Stimulated activated CD4-positive, alpha-beta T cell treated with anti-CD3 and anti-CD28 coated beads, Interleukin-1b, Interleukin-23, amount 100 ng/mL, for 24 hours (primary cell): ENCODE data around the gene HAPSTR1.
"Not testable (repeated sequence)": the region's sequence is repeated elsewhere in the genome, so short reads cannot be mapped to it uniquely, and the experiment has no call there.

Source experiments
- DNase-seq, 4 experiments: peaks; one replicate each; pipeline ENCODE4 v3.0.0-alpha.2; 2020; ENCODE audit warnings: low read depth in 4 of 4, low spot score in 1 of 4

The HAPSTR1 gene, protein sequence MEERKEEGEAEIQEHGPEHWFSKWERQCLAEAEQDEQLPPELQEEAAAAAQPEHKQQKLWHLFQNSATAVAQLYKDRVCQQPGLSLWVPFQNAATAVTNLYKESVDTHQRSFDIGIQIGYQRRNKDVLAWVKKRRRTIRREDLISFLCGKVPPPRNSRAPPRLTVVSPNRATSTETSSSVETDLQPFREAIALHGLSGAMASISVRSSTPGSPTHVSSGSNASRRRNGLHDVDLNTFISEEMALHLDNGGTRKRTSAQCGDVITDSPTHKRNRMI

DNA sequence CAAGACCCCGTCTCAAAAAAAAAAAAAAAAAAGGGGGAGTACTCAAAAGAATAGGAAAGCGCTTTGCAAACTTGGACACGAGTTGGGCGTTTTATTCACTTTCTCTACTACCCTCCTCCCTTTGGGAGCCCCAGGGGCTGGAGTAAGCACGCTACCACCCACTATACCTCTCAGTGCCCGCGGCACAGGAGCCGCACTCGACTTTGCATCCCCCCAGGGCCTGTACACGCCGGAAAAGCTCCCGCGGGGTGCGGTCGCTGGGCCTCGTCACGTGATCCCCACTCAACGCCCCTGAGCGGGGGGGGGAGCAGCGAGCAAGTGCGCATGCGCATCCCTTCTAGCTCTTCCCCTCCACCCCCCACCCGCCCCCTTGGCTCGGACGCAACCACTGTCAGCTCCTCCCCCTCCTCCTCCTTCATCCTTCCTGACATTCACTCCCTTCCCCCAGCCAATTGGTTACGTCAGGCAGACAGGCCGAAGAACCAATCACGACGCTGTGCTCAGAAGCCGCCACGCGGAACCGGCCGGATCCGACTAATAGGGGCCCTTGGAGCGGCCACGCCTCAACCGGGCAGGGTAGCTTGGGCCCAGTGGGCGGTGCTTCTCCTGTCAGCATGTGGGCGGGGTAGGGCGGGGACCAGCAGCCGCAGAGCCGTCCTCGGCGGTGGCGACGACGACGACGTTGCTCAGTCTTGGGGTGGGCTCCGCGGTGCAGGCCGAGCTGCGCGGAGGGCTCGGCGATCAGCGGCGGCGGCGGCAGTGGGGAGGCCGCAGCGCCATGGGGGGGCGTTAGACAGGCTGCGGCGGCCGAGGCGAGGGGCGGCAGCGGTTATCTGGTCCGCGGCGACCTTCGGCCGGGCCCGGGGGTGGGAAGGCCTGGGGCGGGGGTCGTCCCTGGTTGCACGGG lies at the start of gene HAPSTR1:
HAPSTR1 (plus strand) TSS at position 685 of the 907 bp plus-strand sequence. CDS start 401 bp downstream, outside the sequence.
- DNase-seq = peak; percentile 95 to 99 (median 98)

DNA sequence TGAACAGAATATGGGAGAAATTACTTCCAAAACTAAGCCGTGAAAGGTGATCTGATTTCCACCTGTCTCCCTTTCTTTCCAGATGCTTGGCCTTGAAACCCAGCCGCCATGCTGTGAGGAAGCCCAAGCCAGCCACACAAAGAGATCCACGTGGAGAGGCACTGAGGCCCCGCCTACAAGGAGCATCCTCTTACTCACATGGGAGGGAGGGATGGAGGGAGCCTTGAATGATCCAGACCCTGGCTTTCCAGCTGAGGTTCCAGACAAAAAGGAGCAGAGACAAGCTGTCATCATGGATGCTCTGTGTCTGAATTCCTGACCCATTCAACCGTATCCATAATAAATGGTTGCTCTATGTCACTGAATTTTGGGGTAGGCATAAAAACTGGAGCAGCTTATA lies 48.9 kb upstream of the HAPSTR1 start:
- no peak for DNase-seq

DNA sequence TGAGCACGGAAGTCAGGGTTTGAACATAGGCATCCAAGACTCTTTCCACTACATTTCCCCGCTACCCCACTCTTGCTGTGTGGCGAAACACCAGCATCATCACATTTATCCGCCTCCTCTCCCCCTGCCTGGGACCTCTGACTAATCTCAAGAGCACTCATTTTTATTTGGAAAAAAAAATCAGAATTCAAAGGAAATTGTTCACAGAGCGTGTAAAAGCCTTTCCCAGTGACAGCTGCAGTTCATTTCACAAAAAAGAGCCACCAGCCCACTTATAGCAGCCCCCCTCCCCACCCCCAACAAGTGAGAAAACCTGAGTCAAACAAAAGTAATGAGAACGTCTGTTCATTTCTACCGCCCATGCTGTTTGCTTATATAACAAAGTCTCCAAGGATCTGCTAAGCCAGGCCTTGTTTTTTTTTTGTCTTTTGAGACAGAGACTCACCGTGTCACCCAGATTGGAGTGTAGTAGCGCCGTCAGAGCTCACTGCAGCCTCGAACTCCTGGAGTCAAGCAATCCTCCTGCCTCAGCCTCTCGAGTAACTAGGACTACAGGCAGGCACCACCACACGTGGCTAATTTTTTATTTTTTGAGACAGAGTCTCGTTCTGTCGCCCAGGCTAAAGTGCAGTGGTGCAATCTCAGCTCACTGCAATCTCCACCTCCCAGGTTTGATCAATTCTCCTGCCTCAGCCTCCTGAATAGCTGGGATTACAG lies 48.3 kb upstream of the HAPSTR1 start:
- no peak for DNase-seq

DNA sequence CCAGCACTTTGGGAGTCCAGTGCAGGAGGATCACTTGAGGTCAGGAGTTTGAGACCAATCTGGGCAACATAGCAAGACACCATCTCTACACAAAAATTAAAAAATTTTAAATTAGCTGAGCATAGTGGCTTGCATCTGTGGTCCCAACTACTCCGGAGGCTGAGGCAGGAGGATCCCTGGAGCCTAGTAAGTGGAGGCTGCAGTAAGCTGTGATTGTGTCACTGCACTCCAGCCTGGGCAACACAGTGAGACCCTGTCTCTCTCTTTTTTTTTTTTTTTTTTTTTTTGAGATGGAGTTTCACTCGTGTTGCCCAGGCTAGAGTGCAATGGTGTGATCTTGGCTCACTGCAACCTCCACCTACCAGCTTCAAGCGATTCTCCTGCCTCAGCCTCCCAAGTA lies 45.9 kb upstream of the HAPSTR1 start:
- not testable (repeated sequence) for DNase-seq

DNA sequence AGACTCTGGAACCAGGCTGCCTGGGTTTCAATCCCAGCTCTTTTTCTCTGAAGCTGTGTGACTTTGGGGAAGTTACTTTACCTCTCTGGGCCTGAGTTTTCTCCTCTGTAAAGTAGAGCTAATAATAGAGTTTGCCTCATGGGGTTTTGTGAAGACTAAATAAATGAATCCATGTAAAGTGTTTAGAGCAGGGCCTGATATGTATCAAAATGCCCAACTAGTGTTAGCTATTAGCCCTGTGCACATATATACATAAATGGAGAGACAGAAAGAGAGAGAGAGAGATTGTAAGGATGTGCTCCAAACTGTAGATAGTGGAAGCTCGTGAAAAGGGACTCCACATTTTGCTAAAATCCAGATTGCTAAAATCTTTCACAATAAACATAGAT lies 44.8 kb upstream of the HAPSTR1 start:
- DNase-seq = no peak

DNA sequence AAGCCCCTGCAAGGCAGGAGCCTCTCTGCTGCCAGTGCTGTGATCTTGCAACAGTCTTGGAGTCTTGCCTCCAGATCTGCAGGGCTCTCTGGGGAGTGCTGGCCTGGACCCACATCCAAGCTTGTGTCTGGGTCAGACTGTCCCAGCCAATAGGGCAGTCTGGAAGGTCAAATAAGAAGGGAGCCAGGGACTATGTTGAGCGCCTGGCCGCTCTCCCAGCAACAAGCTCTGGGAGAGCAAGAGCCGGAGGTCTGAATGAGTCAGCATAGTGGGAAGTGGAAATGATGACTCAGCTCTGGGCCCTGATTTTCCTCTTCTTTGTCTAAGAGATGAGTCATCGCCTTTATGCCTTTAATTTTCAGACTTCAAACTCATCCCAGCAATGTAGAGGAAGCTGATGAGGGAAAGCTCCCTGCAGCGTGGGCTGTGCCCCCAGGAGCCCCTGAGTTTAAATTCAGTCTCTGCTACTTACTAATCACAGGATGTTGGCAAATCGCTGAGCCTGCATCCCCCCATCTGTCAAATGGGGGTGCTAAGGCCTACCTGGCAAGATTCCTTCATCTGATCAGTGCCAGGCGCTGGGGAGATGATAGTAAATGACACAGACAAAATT lies 43.6 kb upstream of the HAPSTR1 start:
- peak in 3 of 4 experiments; percentile 28 to 52 (median 37) for DNase-seq

DNA sequence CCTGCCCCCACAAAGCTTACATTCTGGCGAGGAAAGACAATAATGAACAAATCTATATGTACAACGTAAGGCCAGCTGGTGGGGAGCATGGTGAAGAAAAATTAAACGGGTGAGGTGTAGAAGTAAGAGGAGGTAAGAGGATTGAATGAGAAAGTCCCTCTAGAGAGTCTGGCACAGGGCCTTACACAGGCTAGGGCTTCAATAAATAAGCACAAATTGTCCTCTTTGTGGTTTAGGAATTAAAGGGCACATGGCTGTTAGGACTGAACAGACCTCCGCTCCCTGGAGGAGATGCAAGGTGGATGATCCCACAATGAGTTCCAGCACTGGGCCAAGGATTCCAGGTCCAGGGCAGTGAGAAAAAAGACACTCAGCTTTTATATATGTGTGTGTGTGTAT lies 43.1 kb upstream of the HAPSTR1 start:
- no peak for DNase-seq

DNA sequence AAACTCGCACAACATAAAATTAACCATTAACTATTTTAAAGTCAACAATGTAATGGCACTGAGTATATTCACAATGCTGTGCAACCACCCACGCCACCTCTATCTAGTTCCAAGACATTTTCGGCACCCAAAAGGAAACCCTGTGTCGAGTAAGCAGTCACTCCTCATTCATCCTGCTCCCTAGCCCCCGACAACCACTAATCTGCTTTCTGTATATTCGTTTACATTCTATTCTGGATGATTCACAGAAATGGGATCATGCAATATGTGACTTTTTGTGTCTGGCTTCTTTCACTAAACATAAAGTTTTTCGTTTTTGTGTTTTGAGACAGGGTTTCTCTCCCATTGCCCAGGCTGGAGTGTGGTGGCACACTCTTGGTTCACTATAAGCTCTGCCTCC lies 42.2 kb upstream of the HAPSTR1 start:
- no peak for DNase-seq

DNA sequence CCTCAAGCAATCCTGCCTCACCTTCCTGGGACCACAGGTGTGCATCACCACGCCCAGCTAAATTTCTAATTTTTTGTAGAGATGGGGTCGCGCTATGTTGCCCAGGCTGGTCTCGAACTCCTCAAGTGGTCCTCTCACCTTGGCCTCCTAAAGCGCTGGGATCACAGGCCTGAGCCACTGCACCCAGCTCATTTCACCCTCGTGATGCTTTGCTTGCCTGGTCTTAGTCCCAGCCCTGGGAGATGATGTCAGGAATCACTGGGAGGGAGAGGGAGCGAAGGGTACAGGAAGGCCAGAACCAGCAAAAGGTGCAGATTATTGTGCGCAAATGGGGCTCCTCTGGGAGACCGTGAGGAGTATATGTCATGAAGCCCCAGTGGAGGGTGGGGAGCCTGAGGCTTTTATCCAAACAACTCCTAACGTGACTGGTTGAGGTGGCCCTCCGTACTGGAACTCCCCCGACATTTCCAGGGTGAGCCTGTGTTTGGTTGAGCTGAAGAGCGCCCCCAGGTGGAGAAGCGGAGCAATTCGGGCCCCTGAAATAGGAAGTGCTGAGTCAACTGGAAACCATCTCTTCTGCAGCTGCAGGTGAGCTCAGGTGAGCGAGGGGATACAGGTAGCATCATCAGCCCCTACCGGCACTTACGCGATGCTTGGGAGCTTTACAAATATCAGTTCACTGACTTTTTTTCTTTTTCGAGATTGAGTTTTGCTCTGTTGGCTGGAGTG lies 41.2 kb upstream of the HAPSTR1 start:
- no peak for DNase-seq

DNA sequence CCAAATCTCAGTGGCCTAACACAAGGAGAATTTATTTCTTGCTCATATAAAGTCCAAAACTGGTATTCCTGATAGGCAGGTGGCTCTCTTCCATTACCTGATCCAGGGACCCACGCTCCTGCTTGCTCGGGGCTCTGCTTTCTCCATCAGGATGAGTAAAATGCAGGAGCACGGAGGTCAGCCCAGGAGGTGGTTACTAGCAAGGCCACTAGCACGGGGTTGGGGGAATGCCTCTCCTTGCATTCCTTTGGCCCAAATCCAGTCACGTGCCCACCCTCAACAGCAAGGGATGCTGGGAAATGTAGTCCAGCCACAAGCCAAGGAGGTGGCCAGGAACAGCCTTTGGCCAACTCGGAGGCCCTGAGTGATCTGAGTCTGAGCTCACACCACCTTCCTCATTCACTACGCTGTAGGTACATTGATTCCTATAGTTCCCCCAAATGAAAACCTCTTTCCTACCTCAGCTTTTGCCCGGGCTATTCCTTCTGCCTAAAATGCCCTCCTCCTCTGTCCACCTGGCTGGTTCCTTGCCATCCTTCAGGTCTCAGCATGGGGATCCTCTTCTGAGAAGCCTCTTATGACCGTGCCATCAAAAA lies 38.3 kb upstream of the HAPSTR1 start:
- no peak for DNase-seq

DNA sequence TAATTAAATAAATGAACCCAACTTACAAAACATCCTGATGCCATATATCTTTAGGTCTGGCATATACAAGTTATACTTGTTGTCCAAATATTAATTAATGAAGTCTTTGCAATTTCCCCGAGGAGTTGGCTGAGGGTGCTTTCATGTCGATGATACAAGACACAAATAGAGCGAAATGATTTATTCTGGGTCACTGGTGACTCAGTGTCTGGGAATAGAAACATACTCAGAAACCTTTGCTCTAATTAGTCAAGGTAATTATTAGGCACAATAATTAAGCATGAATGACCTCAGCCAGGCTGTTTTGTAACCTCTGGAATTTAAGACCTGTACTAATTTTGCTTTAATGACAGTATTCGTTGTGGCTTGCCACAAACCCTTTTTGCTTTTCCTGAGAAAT lies 37.0 kb upstream of the HAPSTR1 start:
- no peak for DNase-seq

DNA sequence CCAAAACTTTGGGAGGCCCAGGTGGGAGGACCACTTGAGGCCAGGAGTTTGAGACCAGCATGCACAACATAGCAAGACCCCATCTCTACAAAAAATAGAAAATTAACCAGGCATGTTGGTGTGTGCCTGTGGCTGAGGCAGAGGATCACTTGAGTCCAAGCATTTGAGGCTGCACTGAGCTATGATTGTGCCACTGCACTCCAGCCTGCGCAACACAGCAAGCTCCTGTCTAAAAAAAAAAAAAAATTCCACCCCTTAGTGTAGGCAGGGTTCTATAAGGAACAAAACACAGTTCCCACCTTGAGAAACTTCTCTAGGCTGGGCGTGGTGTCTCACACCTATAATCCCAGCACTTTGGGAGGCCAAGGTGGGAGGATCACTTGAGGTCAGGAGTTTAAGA lies 36.3 kb upstream of the HAPSTR1 start:
- no peak for DNase-seq

DNA sequence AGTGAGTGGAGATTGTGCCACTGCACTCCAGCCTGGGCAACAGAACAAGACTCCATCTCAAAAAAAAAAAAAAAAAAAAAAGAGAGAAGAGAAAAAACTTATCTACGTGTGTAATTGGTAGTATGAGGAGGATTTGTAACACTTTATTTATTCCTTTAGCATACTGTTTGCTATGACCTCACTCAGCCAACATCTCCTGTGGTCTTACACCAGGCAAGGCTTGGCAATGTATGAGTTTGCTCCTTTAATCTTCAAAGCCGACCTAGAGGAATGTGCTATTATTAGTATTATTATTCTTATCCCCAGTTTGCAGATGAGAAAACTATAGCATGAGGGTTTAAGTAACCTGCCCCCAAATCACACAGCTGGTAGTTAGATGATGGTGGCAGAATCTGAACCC lies 35.8 kb upstream of the HAPSTR1 start:
- DNase-seq = no peak

DNA sequence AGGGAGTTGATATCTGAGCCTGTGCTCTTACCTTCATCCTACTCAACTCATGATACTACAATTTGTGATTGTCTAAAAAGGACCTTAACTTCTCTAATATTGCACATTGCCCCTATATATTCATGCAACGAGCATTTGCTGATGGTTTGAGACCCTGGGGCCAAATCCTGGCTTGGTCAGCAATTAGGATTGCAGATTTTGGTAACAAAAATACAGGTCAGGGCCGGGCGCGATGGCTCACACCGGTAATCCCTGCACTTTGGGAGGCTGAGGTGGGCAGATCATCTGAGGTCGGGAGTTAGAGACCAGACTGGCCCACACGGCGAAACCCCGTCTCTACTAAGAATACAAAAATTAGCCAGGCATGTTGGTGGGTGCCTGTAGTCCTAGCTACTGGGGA lies 35.4 kb upstream of the HAPSTR1 start:
- DNase-seq = no peak

DNA sequence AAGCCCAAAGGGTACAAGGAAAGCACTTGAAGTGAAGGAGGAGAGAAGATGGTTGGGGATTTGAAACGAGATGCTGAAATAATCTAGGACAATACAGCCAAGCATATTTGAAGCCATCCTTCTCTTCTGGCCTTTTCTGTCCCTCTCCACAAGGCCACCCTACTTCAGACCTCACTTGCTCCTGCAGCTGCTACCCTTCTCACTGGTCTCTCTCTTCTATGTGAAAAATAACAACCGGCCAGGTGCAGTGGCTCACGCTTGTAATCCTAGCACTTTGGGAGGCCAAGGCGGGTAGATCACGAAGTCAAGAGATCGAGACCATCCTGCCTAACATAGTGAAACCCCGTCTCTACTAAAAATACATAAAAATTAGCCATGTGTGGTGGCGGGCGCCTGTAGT lies 33.2 kb upstream of the HAPSTR1 start:
- DNase-seq = no peak

DNA sequence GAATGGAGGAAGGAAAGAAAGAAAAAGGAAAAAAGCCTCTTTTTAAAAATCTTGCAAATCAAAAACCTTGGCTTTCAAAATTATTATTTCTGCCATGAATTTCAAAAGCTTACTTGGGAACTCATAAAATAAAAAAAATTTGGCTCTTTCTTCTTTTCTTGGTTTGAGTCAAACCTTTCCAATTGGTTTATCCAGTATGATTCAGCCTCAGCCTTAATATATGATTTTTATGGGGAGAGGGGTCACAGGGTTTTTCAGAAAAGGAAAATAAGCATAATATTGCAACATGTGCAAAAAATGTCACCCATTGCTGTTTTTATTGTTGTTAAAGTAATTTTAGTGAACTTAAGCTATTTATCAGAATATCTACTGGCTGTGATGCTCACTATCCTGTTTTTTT lies 31.2 kb upstream of the HAPSTR1 start:
- no peak for DNase-seq

DNA sequence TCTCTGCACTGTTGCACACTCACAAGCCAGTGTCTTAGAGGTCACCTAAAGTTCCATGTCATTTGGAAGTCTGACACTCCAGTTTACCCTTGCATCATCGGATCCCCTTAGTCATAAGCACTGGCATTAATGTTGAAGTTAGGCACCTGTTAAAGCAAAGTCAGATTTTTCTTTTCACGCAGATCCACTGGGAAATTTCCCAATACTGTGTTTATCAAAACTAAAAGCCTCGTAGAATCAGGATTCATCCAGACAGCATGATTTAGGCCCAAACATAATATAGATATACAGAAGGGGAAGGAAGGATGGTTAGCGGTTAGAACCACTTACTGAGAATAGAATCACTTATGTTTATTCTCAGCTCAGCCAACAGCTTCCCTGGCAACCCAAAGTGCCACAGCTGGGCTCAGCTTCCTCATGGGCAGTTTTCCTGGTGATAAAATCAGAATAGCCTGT lies 30.1 kb upstream of the HAPSTR1 start:
- no peak for DNase-seq

DNA sequence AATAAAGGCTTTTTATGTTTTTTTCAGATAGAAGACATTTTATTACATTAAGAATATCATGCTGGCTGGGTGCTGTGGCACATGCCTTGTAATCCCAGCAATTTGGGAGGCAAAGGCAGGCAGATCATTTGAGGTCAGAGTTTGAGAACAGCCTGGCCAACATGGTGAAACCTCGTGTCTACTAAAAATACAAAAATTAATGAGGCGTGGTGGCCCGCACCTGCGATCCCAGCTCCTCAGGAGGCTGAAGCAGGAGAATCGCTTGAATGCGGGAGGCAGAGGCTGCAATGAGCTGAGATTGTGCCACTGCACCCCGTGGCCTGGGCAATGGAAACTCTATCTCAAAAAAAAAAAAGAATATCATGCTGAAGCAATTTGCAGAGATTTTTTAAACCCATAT lies 29.1 kb upstream of the HAPSTR1 start:
- no peak for DNase-seq

DNA sequence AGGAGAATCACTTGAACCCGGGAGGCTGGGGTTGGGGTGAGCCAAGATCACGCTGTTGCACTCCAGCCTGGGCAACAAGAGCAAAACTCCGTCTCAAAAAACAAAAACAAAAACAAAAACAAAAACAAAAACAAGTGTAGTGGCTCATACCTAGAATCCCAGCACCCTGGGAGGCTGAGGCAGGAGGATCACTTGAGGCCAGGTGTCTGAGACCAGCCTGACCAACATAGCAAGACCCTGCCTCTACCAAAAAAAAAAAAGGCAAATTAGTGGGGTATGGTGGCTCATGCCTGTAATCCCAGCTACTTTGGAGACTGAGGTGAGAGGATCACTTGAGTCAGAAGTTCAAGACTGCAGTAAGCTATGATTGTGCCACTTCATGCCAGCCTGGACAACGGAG lies 26.4 kb upstream of the HAPSTR1 start:
- DNase-seq = no peak

DNA sequence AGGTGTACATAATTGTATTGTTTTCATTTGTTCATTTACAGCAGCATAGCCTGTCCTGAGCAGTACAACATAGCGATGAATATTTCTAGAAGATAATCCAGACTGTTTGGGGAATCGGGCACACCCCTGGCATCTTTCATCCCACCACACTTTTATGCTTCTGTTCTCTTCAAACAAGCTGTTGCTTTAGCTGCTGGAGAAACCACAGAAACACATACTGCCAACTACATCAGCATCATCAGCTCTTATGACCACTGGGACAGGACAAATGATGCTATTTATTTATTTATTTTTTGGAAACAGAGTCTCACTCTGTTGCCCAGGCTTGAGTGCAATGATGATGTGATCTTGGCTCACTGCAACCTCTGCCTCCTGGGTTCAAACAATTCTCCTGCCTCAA lies 22.6 kb upstream of the HAPSTR1 start:
- DNase-seq = no peak
